HG03342 (cell line): ENCODE measurements around the gene SPHK2.

Source experiments
- ATAC-seq: cut with Tn5 transposase; IDR thresholded peaks from one replicate; pipeline ENCODE4 v1.9.1; 2021; ENCODE audit warnings: mild to moderate bottlenecking, moderate library complexity; ENCODE audit not compliant: unreplicated experiment

Gene SPHK2

GRCh38 chr19:48603449-48603848 lies 15.9 kb upstream of the SPHK2 start:
- no peak for ATAC-seq

- ATAC-seq, result no peak
These were observed 15.5 kb upstream of the SPHK2 start for GRCh38 chr19:48603850-48604249.

GRCh38 chr19:48606463-48607358 lies 12.6 kb upstream of the SPHK2 start, which contains the start of gene SPACA4:
SPACA4 (plus strand) TSS chr19:48606742; CDS start chr19:48606979, 237 bp downstream.
- no peak for ATAC-seq

GRCh38 chr19:48607359-48607755 lies 11.9 kb upstream of the SPHK2 start:
- no peak for ATAC-seq

GRCh38 chr19:48608798-48609263 lies 10.5 kb upstream of the SPHK2 start:
- ATAC-seq, result no peak

GRCh38 chr19:48609571-48610108 lies 9.7 kb upstream of the SPHK2 start:
- ATAC-seq, result no peak

- ATAC-seq, result no peak
These were observed 7.4 kb upstream of the SPHK2 start for GRCh38 chr19:48611872-48612271.

- no peak for ATAC-seq
These were observed 6.1 kb upstream of the SPHK2 start for GRCh38 chr19:48613024-48613851.

- ATAC-seq, result no peak
These were observed 5.4 kb upstream of the SPHK2 start for GRCh38 chr19:48613852-48614435.

GRCh38 chr19:48614436-48615230 lies 4.7 kb upstream of the SPHK2 start, which contains the start of gene FAM83E:
FAM83E (minus strand) TSS chr19:48615076; CDS start chr19:48613372, 1,704 bp downstream.
- ATAC-seq, result no peak

GRCh38 chr19:48615231-48616040 lies 3.9 kb upstream of the SPHK2 start:
- no peak for ATAC-seq

- ATAC-seq, result no peak
These were observed 3.3 kb upstream of the SPHK2 start for GRCh38 chr19:48616041-48616436.

- no peak for ATAC-seq
These were observed 2.7 kb upstream of the SPHK2 start for GRCh38 chr19:48616491-48617056.

GRCh38 chr19:48617146-48617937 lies 2.0 kb upstream of the SPHK2 start:
- no peak for ATAC-seq

- no peak for ATAC-seq
These were observed 909 bp upstream of the SPHK2 start for GRCh38 chr19:48618278-48618915.

- no peak for ATAC-seq
These were observed 633 bp downstream of the SPHK2 start for GRCh38 chr19:48619692-48620585.
